ENCODE measurements around the gene EPN2. TPM values are rescaled to one million over a fixed set of nuclear protein-coding genes. Genes with fewer than 3 reads are reported as not detected.

The EPN2 gene
- total and polyA plus RNA-seq, 2 experiments from 2014 or later, result 34.0 to 149 TPM

DNA sequence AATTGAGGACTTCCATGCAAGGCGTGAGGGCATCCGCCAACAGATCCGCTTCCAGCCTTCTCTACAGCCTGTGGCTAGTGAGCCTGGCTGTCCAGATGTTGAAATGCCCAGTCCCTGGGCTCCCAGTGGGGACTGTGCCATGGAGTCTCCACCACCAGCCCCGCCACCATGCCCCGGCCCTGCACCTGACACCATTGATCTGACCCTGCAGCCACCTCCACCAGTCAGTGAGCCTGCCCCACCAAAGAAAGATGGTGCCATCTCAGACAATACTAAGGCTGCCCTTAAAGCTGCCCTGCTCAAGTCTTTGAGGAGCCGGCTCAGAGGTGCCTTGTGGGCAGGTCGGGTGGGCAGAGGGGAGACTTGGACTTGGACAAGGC lies 144.2 kb downstream of the EPN2 start (continued):
- TF ChIP-seq, protein P1, sequence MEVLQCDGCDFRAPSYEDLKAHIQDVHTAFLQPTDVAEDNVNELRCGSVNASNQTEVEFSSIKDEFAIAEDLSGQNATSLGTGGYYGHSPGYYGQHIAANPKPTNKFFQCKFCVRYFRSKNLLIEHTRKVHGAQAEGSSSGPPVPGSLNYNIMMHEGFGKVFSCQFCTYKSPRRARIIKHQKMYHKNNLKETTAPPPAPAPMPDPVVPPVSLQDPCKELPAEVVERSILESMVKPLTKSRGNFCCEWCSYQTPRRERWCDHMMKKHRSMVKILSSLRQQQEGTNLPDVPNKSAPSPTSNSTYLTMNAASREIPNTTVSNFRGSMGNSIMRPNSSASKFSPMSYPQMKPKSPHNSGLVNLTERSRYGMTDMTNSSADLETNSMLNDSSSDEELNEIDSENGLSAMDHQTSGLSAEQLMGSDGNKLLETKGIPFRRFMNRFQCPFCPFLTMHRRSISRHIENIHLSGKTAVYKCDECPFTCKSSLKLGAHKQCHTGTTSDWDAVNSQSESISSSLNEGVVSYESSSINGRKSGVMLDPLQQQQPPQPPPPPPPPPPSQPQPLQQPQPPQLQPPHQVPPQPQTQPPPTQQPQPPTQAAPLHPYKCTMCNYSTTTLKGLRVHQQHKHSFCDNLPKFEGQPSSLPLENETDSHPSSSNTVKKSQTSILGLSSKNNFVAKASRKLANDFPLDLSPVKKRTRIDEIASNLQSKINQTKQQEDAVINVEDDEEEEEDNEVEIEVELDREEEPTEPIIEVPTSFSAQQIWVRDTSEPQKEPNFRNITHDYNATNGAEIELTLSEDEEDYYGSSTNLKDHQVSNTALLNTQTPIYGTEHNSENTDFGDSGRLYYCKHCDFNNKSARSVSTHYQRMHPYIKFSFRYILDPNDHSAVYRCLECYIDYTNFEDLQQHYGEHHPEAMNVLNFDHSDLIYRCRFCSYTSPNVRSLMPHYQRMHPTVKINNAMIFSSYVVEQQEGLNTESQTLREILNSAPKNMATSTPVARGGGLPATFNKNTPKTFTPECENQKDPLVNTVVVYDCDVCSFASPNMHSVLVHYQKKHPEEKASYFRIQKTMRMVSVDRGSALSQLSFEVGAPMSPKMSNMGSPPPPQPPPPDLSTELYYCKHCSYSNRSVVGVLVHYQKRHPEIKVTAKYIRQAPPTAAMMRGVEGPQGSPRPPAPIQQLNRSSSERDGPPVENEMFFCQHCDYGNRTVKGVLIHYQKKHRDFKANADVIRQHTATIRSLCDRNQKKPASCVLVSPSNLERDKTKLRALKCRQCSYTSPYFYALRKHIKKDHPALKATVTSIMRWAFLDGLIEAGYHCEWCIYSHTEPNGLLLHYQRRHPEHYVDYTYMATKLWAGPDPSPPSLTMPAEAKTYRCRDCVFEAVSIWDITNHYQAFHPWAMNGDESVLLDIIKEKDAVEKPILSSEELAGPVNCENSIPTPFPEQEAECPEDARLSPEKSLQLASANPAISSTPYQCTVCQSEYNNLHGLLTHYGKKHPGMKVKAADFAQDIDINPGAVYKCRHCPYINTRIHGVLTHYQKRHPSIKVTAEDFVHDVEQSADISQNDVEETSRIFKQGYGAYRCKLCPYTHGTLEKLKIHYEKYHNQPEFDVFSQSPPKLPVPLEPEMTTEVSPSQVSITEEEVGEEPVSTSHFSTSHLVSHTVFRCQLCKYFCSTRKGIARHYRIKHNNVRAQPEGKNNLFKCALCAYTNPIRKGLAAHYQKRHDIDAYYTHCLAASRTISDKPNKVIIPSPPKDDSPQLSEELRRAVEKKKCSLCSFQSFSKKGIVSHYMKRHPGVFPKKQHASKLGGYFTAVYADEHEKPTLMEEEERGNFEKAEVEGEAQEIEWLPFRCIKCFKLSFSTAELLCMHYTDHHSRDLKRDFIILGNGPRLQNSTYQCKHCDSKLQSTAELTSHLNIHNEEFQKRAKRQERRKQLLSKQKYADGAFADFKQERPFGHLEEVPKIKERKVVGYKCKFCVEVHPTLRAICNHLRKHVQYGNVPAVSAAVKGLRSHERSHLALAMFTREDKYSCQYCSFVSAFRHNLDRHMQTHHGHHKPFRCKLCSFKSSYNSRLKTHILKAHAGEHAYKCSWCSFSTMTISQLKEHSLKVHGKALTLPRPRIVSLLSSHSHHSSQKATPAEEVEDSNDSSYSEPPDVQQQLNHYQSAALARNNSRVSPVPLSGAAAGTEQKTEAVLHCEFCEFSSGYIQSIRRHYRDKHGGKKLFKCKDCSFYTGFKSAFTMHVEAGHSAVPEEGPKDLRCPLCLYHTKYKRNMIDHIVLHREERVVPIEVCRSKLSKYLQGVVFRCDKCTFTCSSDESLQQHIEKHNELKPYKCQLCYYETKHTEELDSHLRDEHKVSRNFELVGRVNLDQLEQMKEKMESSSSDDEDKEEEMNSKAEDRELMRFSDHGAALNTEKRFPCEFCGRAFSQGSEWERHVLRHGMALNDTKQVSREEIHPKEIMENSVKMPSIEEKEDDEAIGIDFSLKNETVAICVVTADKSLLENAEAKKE (CRISPR knock-in tag; IDR thresholded peaks at IDR 0.05), result no peak
- TF ChIP-seq JUNB (IDR thresholded peaks at IDR 0.05; ENCODE audit: unreplicated experiment) (no peak), NANOG (IDR thresholded peaks at IDR 0.05; ENCODE audit: borderline replicate concordance) (no peak), EZH2 (IDR thresholded peaks at IDR 0.05; ENCODE audit: low read depth, unreplicated experiment) (no peak), ZNF331 (CRISPR knock-in tag; IDR thresholded peaks at IDR 0.05; ENCODE audit: low read depth) (no peak)
- TF ChIP-seq, protein P2, sequence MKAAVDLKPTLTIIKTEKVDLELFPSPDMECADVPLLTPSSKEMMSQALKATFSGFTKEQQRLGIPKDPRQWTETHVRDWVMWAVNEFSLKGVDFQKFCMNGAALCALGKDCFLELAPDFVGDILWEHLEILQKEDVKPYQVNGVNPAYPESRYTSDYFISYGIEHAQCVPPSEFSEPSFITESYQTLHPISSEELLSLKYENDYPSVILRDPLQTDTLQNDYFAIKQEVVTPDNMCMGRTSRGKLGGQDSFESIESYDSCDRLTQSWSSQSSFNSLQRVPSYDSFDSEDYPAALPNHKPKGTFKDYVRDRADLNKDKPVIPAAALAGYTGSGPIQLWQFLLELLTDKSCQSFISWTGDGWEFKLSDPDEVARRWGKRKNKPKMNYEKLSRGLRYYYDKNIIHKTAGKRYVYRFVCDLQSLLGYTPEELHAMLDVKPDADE (IDR thresholded peaks at IDR 0.05), result no peak
- TF ChIP-seq, protein P3, sequence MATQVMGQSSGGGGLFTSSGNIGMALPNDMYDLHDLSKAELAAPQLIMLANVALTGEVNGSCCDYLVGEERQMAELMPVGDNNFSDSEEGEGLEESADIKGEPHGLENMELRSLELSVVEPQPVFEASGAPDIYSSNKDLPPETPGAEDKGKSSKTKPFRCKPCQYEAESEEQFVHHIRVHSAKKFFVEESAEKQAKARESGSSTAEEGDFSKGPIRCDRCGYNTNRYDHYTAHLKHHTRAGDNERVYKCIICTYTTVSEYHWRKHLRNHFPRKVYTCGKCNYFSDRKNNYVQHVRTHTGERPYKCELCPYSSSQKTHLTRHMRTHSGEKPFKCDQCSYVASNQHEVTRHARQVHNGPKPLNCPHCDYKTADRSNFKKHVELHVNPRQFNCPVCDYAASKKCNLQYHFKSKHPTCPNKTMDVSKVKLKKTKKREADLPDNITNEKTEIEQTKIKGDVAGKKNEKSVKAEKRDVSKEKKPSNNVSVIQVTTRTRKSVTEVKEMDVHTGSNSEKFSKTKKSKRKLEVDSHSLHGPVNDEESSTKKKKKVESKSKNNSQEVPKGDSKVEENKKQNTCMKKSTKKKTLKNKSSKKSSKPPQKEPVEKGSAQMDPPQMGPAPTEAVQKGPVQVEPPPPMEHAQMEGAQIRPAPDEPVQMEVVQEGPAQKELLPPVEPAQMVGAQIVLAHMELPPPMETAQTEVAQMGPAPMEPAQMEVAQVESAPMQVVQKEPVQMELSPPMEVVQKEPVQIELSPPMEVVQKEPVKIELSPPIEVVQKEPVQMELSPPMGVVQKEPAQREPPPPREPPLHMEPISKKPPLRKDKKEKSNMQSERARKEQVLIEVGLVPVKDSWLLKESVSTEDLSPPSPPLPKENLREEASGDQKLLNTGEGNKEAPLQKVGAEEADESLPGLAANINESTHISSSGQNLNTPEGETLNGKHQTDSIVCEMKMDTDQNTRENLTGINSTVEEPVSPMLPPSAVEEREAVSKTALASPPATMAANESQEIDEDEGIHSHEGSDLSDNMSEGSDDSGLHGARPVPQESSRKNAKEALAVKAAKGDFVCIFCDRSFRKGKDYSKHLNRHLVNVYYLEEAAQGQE (IDR thresholded peaks at IDR 0.05; ENCODE audit: unreplicated experiment), result no peak
